ENCODE measurements around the gene KLK3. TPM values are rescaled to one million over a fixed set of nuclear protein-coding genes. Genes with fewer than 3 reads are reported as not detected.

KLK3 gene
- total and polyA plus RNA-seq, 2 of the 4 experiments (the other 2 are of a cell fraction), result not detected

DNA sequence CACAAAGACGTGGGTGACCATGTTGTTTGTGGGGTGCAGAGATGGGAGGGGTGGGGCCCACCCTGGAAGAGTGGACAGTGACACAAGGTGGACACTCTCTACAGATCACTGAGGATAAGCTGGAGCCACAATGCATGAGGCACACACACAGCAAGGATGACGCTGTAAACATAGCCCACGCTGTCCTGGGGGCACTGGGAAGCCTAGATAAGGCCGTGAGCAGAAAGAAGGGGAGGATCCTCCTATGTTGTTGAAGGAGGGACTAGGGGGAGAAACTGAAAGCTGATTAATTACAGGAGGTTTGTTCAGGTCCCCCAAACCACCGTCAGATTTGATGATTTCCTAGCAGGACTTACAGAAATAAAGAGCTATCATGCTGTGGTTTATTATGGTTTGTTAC lies 24.1 kb downstream of the KLK3 start:
- no peaks in the 10 kb centered on the region for H3K79me1 ChIP-seq (ENCODE audit: low read depth in 1 of 2, low read length in 2 of 2)
- no peak overlapping the region for H3K4ac ChIP-seq (ENCODE audit: low read depth, low read length)
- DNase-seq, result no peak
- POLR2A ChIA-PET (ENCODE audit: unreplicated experiment), result no interaction called here
- no peak overlapping the region for H2BK20ac ChIP-seq (ENCODE audit: low read depth, low read length)
- H3K4me3 ChIP-seq (ENCODE audit: insufficient read depth, low read depth, low read length), result no peak overlapping the region
- no peak overlapping the region for H2AK9ac ChIP-seq (replicated peaks; ENCODE audit: low read depth, low read length, poor library complexity)
- no peak overlapping the region for H3K18ac ChIP-seq (ENCODE audit: low read depth, low read length)
- H4K8ac ChIP-seq (ENCODE audit: low read depth in 2 of 2, low read length in 2 of 2), result no peak overlapping the region
- in situ Hi-C loops (cut with MboI; ENCODE audit: low sequenced_read_pairs), result no loop called here
- no peaks in the 10 kb centered on the region for H3K36me3 ChIP-seq (ENCODE audit: control insufficient read depth, insufficient read depth, low read length)
- H4K20me1 ChIP-seq (ENCODE audit: insufficient read depth, low read length), result no peaks in the 10 kb centered on the region
- H2AFZ ChIP-seq (replicated peaks; ENCODE audit: low read length, poor library complexity), result no peak overlapping the region
- BruUV-seq (replicated peaks), result no TSS peak
- H3K27me3 ChIP-seq (ENCODE audit: control insufficient read depth, insufficient read depth, low read length), result peaks cover 2% of the 10 kb centered on the region
- no peak overlapping the region for H3K9ac ChIP-seq (ENCODE audit: low read depth, low read length)
- H2BK5ac ChIP-seq (ENCODE audit: low read depth, low read length, poor library complexity, severe bottlenecking), result no peak overlapping the region
- ATAC-seq (ENCODE audit: low read depth), result no peak
- no CpG with 5 or more reads among the region's 5 CpGs for WGBS, 2 experiments (ENCODE audit: extremely low coverage in 2 of 2, insufficient read length in 1 of 2)
- TF ChIP-seq RFX5 (IDR thresholded peaks at IDR 0.05; ENCODE audit: low read depth, low read length), result no peak
- TF ChIP-seq BHLHE40 (IDR thresholded peaks at IDR 0.05; ENCODE audit: low read depth, low read length), result no peak
- TF ChIP-seq MAFK (IDR thresholded peaks at IDR 0.05; ENCODE audit: low read depth, low read length), result no peak
- no peak for TF ChIP-seq MAZ (IDR thresholded peaks at IDR 0.05; ENCODE audit: borderline replicate concordance, low read depth, low read length)
- H3K23ac ChIP-seq (ENCODE audit: low read depth, low read length), result no peak overlapping the region
- no peak overlapping the region for H2BK120ac ChIP-seq (ENCODE audit: low read depth, low read length)
- no peaks in the 10 kb centered on the region for H3K4me1 ChIP-seq (ENCODE audit: control insufficient read depth, insufficient read depth, low read length)
- CTCF ChIA-PET, result no interaction called here
- H3K27ac ChIP-seq (ENCODE audit: insufficient read depth, low read length), result no peak overlapping the region
- H2BK15ac ChIP-seq (ENCODE audit: low read depth, low read length), result no peak overlapping the region
- no peaks in the 10 kb centered on the region for H3K9me3 ChIP-seq (ENCODE audit: control insufficient read depth, insufficient read depth, low read length)
- no peak overlapping the region for H2AK5ac ChIP-seq (ENCODE audit: low read depth, low read length)
- intact Hi-C loops (cut with micrococcal nuclease), result no loop called here
- H3K9me1 ChIP-seq (ENCODE audit: insufficient read depth, low read length), result no peaks in the 10 kb centered on the region
- no peak overlapping the region for H4K5ac ChIP-seq (ENCODE audit: low read depth, low read length)
- H3K4me2 ChIP-seq (ENCODE audit: low read depth, low read length), result no peak overlapping the region
- dilution Hi-C loops (cut with HindIII; ENCODE audit: low sequenced_read_pairs, unreplicated experiment), result no loop called here
- no peak overlapping the region for H4K91ac ChIP-seq (ENCODE audit: insufficient read depth, low read depth, low read length)
- H3K14ac ChIP-seq (replicated peaks; ENCODE audit: low read depth, low read length), result no peak overlapping the region
- no peak overlapping the region for H3K56ac ChIP-seq (ENCODE audit: extremely low read depth, insufficient read depth, low read length)
